Transverse colon (tissue), 4 donors: ENCODE measurements around the gene RALGPS2. TPM values are rescaled to one million over a fixed set of nuclear protein-coding genes. Genes with fewer than 3 reads are reported as not detected.

Source experiments
- DNase-seq: peaks from one replicate; pipeline ENCODE4 v3.0.0-alpha.2; 2019
- H3K27ac ChIP-seq, 4 donors: fragments of 200-600 bp; sonication (generic); 2 replicates each; pipeline ENCODE4 v1.5.1; 2016 to 2018; ENCODE audit warnings: inconsistent platforms in 4 of 4
- H3K27me3 ChIP-seq: fragments of 200-600 bp; sonication (generic); 2 replicates; pipeline ENCODE4 v1.5.1; 2017; ENCODE audit warnings: inconsistent platforms
- H3K36me3 ChIP-seq, 4 donors: fragments of 200-600 bp; sonication (generic); 2 replicates each; pipeline ENCODE4 v1.5.1; 2017 to 2019; ENCODE audit warnings: inconsistent platforms in 4 of 4
- H3K4me1 ChIP-seq, 4 donors: fragments of 200-600 bp; sonication (generic); 2 replicates each; pipeline ENCODE4 v1.5.1; 2017 to 2020; ENCODE audit warnings: inconsistent platforms in 4 of 4
- H3K4me3 ChIP-seq, 4 donors: fragments of 200-600 bp; sonication (generic); 1 replicate in 1 of 4; 2 replicates in 3 of 4; pipeline versions ENCODE4 v1.5.1 to v1.6.1; 2017 to 2019; ENCODE audit warnings: inconsistent platforms in 4 of 4
- H3K9me3 ChIP-seq, 2 donors: fragments of 200-600 bp; sonication (generic); 2 replicates each; pipeline ENCODE4 v1.5.1; 2017 to 2019; ENCODE audit warnings: inconsistent platforms in 2 of 2
- EP300 ChIP-seq: sonication (generic); formaldehyde crosslinking; IDR thresholded peaks from one replicate; pipeline ENCODE4 v1.6.1; 2017; ENCODE audit warnings: antibody characterized with exemption, low read depth
- POLR2A ChIP-seq: fragments of 450-650 bp; IDR thresholded peaks from one replicate; pipeline ENCODE4 v1.6.1; 2016; ENCODE audit warnings: antibody characterized with exemption, mild to moderate bottlenecking, moderate library complexity
- POLR2AphosphoS5 ChIP-seq, 3 donors: sonication (generic); formaldehyde crosslinking; IDR thresholded peaks; one replicate each; pipeline ENCODE4 v1.6.1; 2016; ENCODE audit warnings: antibody characterized with exemption in 3 of 3
- WGBS, 2 donors: methylation state at CpG; one replicate each; pipeline ENCODE4 v1.1.5; 2018; ENCODE audit warnings: low coverage in 1 of 2; 5-methylcytosine and 5-hydroxymethylcytosine counted together
- in situ Hi-C, 4 donors: fragments of 200-750 bp; cut with MboI; loops; one replicate each; pipeline versions ENCODE4 v1.15.0 to v1.15.1; 2017; ENCODE audit warnings: low sequenced_read_pairs in 3 of 4, low pct_ligation_motif_present in 1 of 4, low pct_unique_long_range_greater_than_20kb in 1 of 4
- intact Hi-C: fragments of 100-400 bp; cut with DNase I; formaldehyde crosslinking; loops from one replicate; pipeline ENCODE4 v1.15.1; 2023; ENCODE audit warnings: low total_unique reads
- total RNA-seq, 4 donors: library from RNA; depleted of rRNA; stranded (reverse); fragments of >200 nt; gene quantifications; one replicate each; pipeline ENCODE4 v1.1.0, GENCODE V29; 2016
- TF ChIP-seq, protein P1 (sequence below), 5 experiments: fragments of 200-600 bp in 3 of 5; fragments of 450-650 bp in 2 of 5; sonication (generic) in 3 of 5; IDR thresholded peaks; 1 replicate in 2 of 5; 2 replicates in 3 of 5; pipeline ENCODE4 v1.5.1; 2016 to 2017; ENCODE audit warnings: antibody characterized with exemption in 5 of 5, inconsistent platforms in 3 of 5, mild to moderate bottlenecking in 2 of 5, moderate library complexity in 1 of 5

Gene RALGPS2
- total RNA-seq, 4 donors from 2014 or later = 21.5 to 50.8 (median 34.0) TPM

DNA sequence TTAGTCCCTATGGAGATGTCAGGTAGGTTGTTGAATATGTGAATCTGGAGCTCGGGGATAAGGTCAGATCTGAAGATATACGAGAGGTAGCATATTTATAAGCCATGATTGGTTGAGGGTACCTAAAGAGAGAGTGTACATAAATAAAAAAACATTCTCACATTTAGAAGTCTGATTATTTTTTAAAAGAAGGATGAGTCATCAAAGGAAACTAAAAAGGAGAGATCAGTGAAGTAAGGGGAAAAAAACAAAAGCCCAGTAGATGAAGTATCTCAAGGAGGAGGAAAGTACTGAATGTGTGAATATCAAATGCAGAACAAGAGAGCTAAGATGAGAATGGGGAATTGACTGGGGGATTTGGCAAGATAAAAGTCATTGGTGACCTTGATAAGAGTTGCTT, 161.5 kb downstream of the RALGPS2 start:
- H3K4me3 ChIP-seq = no peak overlapping the region
- no peaks in the 10 kb centered on the region for H3K9me3 ChIP-seq
- DNase-seq = no peak
- intact Hi-C loops = no loop called here
- no peak overlapping the region for H3K27ac ChIP-seq
- no peak for TF ChIP-seq POLR2AphosphoS5 (IDR thresholded peaks at IDR 0.05)
- no peak for TF ChIP-seq EP300
- TF ChIP-seq, protein P1, sequence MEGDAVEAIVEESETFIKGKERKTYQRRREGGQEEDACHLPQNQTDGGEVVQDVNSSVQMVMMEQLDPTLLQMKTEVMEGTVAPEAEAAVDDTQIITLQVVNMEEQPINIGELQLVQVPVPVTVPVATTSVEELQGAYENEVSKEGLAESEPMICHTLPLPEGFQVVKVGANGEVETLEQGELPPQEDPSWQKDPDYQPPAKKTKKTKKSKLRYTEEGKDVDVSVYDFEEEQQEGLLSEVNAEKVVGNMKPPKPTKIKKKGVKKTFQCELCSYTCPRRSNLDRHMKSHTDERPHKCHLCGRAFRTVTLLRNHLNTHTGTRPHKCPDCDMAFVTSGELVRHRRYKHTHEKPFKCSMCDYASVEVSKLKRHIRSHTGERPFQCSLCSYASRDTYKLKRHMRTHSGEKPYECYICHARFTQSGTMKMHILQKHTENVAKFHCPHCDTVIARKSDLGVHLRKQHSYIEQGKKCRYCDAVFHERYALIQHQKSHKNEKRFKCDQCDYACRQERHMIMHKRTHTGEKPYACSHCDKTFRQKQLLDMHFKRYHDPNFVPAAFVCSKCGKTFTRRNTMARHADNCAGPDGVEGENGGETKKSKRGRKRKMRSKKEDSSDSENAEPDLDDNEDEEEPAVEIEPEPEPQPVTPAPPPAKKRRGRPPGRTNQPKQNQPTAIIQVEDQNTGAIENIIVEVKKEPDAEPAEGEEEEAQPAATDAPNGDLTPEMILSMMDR (IDR thresholded peaks at IDR 0.05) = no peak
- no peak for TF ChIP-seq POLR2A
- WGBS, 2 donors = 91 to 100% methylated on average over 2 of the region's 2 CpGs
- H3K4me1 ChIP-seq = no peaks in the 10 kb centered on the region
- H3K36me3 ChIP-seq = peaks cover 0 to 30% (median 0%) of the 10 kb centered on the region in 4 donors
- in situ Hi-C loops = no loop called here
- no peaks in the 10 kb centered on the region for H3K27me3 ChIP-seq

DNA sequence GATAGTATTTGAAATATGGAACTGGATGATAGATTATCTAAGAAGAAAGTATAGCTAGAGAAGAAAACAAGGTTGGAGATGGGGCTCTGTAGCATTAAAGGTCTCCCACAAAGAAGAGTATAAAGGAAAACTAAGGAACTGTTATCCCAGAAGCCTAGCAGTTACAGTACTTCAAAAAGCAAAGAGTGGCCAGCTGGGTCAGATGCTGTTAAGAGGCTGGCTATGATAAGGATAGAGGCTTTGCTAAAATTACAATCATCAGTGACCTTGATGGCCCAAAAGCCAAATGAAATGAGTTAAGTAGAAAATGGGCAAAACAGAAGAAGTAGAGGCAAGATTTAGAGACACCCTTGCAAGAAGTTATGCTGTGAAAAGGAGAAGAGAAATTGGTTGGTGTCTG, 170.9 kb downstream of the RALGPS2 start:
- no peak for DNase-seq
- in situ Hi-C loops (no loop called here), intact Hi-C loops (no loop called here)
- H3K9me3 ChIP-seq = no peaks in the 10 kb centered on the region
- H3K4me3 ChIP-seq = no peak overlapping the region
- H3K4me1 ChIP-seq = no peaks in the 10 kb centered on the region
- TF ChIP-seq, protein P1 (IDR thresholded peaks at IDR 0.05) = no peak
- no peak for TF ChIP-seq POLR2AphosphoS5 (IDR thresholded peaks at IDR 0.05)
- no peak for TF ChIP-seq POLR2A
- no peak for TF ChIP-seq EP300
- no peak overlapping the region for H3K27ac ChIP-seq
- peaks cover 0 to 26% (median 3%) of the 10 kb centered on the region in 4 donors for H3K36me3 ChIP-seq
- H3K27me3 ChIP-seq = no peaks in the 10 kb centered on the region

DNA sequence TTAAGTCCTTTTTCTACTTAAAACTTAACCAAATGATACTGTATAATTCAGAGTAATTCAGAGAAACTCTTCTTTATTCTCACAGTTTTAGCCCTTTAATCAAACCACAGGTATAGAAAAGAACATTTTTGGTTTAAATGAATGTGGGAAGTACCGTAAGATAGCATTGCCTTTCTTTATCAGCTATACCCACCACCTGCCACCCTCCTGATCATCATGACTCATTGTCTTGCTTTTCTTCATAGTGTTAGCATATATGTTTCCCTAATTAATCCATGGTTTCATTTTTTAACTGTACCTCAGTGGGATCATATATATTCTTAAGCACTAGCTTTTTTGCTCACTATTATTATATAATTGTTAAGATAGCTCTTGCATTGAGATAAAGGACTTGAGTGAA, 173.4 kb downstream of the RALGPS2 start:
- WGBS, 2 donors = 84% methylated on average over 1 of the region's 1 CpG; no CpG with 5 or more reads in 1 of the 2 donors
- Histone ChIP-seq H3K27ac (no peak overlapping the region), H3K9me3 (no peaks in the 10 kb centered on the region), H3K27me3 (no peaks in the 10 kb centered on the region), H3K4me3 (no peak overlapping the region), H3K4me1 (no peaks in the 10 kb centered on the region), H3K36me3 (peaks cover 0 to 26% (median 3%) of the 10 kb centered on the region in 4 donors)
- no peak for DNase-seq
- intact Hi-C loops = no loop called here
- TF ChIP-seq POLR2A (no peak), EP300 (no peak), POLR2AphosphoS5 (IDR thresholded peaks at IDR 0.05) (no peak)
- TF ChIP-seq, protein P1 (IDR thresholded peaks at IDR 0.05) = no peak
- in situ Hi-C loops = no loop called here

DNA sequence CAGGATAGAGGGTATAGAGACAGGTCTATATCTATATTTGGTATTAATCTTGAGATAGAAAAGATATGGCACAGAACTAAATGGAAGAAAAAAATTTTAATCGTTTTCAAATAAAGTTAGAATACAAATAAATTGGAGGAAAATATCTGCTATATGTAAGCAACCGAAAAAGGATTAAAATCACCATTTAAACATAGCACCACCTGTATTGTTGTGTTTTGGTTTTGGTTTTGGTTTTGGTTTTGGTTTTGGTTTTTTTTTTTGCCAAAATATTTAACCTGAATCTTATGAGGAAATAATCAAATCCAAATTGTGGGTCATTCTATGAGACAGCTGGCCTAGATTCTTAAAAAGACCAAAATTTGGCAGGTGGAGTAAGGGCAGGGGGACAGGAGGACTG, 174.4 kb downstream of the RALGPS2 start:
- 84 to 87% methylated on average over 2 of the region's 2 CpGs for WGBS, 2 donors
- in situ Hi-C loops (no loop called here), intact Hi-C loops (no loop called here)
- no peaks in the 10 kb centered on the region for H3K27me3 ChIP-seq
- no peak overlapping the region for H3K27ac ChIP-seq
- H3K4me3 ChIP-seq = no peak overlapping the region
- no peaks in the 10 kb centered on the region for H3K9me3 ChIP-seq
- TF ChIP-seq POLR2AphosphoS5 (IDR thresholded peaks at IDR 0.05) = no peak
- no peak for TF ChIP-seq EP300
- no peak for TF ChIP-seq POLR2A
- TF ChIP-seq, protein P1 (IDR thresholded peaks at IDR 0.05) = no peak
- no peak for DNase-seq
- peaks cover 0 to 18% (median 2%) of the 10 kb centered on the region in 4 donors for H3K36me3 ChIP-seq
- H3K4me1 ChIP-seq = no peaks in the 10 kb centered on the region
